ENCODE measurements around the gene SGCA.

SGCA gene

DNA sequence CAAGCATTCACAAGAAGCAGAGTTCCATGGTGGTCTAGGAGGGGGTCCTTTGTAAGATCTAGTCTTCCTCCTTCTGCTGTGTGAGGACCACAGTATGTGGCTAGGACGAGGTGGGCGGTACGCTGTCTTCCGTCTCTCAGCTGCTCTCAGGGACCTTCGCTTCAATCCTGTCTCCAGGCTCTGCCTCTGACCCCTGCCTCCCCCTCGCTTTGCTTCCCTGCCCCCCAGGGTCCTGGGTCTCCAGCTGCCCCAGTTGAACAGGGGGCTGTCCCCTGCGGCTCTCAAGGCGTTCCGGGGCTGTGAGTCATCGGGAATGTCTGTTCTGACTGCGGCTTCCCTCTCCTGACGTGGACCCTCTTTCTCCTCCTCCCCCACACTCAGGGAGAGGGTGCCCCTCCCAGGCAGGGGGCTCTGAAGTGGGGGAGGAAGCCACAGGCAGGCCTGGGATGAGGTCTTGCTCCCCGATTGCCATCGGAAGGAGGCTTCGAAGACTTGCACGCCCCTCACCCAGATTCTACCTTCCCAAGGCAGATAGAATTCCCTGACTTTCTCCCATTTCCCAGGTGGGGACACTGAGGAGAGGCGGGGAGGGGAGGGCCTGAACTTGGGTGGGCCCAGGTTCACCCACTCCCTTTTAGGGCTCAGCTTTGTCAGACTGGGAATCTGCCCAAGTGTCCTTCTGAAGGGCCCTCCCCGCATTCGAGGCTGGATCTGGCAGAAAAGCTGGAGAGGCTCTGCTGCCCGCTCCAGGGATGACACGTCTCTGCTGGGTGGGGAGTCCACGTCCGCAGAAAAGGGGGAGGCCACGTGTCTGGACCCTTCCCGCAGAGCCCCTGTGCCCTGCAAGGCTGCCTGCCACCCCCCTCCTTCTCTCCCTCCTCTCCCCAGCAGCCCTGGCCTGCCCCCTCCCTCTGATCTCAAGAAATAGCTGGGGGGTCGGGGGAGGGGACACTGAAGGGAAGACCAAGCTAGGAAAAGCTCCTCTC is 44.7 kb downstream of the SGCA start:
- no peak for DNase-seq

DNA sequence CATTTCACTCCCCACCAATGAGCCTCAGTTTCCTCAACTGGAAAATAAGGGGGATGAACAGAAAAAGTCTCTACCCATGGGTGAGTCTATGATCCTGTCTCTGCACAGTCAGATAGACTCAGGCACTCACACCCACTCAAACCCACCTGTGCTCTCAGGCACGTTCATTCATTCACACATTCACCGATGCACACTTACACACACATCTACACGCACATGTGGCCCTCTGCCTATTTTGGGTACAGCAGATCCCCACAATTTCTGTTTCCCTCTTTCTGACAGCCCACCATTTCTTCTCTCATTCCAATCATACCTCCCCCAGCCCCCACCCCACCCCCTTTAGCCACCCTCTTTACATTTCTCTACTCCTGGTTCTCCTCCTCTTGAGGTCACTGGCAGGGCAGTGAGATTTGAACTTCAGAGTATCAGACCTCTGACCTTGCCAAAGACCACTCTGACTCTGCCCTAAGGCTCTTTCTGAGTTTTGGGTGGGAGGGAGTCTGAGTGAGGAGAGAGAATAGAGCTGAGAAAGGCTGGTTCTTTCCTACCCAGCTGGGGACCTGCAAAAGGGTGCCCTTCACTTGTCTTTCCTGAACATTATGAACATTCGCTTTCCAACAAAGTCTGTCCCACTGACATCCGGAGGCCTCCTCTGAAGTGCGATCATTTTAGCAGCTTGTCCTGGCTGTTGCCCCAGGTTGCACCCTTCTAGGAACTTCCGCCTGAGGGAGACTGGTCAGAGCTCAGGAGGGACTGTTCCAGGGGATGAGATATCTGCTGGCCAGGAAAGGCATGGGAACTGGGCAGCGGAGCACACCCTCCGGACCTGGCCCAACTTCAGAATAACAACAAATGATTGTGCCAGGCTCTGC is 45.7 kb downstream of the SGCA start:
- no peak for DNase-seq

DNA sequence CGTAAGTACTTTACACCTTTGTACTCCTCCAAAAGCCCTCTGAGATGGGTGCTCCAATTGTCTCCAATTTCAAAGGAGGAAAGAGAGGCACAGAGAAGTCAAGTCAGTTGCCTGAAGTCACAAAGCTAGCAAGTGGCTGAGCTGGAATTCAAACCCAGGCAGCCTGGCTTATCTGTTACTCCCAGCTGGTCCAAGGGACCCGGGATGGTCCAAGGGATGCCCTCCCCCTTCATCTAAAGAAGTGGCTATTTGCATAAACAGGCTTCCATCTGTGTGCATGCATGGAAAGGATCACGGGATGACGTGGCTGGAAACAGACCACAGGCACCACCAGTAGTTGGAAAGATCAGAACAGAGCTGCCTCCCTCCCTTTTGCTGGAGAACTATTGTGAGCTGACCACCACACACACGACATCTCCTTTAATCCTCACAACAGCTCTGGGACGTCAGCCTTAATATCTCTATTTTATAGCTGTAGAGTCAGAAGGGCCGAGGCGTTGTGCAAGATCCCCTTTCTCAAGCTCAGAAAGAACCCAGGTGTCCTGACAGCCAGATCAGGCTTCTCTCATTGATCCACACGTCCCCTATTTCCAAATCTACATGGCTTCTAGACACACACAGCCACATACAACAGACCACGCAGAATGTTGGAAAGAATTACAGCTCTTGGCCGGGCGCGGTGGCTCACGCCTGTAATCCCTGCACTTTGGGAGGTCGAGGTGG is 46.5 kb downstream of the SGCA start:
- DNase-seq, result no peak

DNA sequence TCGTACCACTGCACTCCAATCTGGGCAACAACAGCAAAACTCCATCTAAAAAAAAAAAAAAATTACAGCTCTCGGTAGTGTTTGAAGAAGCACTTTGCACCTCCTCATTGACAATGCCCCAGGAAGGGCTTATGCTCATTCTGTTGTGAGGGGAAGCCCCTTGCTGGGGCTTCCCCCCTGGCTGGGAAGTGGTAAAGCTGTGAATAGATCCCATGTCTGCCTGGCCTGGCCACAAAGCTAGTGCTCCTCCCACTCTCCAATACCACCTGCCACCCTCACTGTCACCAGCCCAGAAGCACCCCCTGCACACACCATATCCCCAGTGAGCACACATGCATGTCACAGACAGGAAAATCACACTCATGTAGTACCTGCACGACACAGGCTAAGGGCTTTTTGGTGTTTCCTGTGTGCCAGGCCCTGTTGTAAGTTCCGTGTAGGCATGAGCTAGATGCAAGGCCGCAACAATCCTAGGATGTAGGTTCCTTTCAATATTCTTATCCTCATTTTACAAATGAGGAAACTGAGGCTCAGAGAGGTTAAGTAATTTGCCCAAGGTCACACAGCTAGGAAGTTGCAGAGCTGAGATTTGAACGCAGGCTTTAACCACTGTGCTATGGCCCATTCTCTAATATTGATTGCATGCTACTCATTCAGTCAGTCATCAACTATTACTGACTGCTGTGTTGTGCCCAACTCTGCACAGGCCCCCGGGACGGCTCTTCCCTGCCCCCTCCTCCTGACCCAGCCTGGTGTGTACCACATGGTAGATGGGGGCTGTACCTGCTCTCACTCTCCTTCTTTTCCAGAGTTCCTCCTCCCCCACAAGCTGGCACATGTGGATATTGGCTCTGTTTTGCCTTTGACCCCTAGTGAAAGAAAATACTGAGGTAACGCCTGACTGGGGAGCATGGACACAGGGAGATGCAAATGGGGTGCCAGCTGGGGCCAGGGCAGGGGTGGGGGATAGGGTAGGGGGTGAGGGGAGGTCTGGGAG is 47.5 kb downstream of the SGCA start:
- no peak for DNase-seq

DNA sequence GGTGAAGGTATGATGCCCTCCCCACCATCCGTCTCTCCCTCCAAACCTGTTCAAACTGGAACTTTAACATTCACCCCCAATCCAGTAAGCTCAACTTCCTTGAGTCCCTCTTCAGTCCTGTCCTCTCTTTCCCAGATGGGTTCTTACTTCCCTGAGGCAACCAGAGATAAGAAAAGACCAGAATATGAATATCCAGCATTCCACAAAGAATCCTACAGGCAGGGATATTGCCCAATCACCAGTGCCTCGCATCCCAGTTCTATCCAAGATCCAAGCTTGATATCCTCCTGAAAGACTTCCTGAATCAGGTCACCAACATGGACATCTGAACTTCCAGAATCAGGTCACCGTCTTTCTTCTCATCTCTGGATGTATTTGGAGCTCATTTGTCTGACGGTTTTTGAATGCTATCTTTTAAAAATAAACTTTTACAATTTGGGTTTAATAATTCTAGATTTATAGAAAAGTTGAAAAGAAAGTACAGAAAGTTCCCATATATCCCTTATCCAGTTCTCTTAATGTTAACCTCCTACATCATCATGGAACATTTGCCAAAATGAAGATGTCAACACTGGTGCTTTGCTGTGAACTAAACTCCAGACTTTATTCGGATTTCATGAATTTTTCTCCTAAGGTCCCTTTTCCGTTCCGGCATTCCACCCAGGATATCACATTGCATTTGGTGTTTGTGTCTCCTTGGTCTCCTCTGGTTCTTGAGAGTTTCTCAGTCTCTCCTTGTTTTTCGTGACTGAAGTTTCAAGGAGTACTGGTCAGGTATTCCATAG is 49.4 kb downstream of the SGCA start:
- DNase-seq, result no peak

DNA sequence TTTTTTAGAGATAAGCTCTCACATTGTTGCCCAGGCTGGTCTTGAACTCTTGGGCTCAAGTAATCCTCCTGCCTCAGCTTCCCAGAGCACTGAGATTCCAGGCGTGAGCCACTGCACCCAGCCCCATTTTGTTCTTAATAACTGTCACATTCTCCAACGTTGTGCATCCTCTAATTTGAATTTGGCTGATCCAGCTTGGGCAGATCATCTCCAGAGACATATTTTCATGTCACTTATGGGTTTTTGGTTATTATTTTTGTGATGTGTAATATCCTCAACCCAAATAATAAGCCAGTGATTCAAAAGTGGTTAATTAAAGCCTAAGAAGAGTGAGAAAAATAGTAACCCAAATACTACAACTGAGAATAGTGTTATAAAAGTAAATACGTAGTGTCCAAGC is 51.8 kb downstream of the SGCA start:
- DNase-seq, result no peak

DNA sequence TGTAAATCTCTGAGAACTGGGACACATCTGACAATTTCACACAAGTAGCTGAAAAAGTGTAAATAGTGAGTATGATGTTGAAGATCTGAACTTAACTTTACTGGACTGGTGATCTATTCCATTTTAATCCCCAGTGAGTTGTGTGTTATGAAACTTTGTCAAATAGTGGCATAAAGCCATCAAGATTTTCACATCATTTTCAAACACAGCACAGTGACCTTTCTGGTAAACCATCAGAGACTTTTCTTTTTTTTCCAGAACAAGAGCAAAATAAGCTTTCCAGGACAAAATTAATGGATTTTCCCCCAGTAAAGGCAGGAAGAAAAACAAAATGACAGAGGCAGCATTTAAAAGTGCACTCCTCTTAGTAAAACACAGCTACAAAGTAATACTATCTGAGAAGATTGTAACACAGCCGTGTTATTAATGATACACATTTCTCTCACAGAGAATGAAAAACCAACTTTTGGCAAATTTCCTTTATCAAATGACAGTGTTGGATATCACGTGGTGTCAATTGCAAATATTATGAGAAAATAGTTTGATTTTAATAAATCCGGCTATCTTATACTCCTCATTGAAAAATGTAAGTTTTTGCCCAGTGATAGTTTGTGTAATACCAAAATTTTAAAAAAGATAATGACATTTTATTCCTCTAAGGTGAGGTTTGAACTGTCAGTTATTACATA is 52.4 kb downstream of the SGCA start:
- DNase-seq, result no peak

DNA sequence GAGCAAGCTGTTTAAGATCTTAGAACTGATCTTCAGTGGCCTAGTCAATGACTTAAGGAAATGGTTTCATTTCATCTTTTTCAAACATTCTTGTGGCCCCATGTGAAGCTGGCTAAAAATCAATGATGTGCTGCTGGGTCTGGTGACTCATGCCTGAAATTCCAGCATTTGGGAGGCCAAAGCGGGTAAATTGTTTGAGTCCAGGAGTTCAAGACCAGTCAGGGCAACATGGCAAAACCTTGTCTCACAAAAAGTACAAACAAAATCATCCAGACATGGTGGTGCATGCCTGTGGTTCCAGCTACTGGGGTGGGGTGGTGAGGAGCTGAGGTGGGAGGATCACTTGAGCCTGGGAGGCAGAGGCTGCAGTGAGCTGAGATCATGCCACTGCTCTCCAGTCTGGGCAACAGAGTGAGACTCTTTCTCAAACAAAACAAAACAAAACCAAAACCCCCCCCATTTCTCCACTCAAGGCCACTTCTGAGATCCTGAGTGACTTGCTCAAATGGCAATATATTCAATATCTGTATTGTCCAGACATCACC is 53.0 kb downstream of the SGCA start:
- no peak for DNase-seq

DNA sequence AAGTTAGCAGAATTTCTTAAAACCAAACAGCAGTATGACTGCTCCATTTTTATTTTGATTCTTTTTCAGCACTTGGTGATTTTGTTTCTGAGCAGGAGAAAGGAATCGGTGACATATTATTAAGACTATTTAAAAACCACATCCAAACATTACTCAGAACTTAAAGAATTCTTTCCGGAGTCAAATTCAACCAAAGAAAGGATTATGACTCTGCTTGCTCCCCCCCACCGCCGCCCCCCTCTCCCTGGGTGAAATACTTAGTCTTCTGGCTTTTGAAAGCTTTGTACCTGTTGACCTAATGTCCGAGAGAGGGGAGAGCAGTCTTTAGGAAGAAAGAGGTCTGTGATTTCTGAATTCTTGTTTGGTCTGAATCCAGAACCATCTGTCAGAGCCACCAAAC is 53.5 kb downstream of the SGCA start:
- no peak for DNase-seq

DNA sequence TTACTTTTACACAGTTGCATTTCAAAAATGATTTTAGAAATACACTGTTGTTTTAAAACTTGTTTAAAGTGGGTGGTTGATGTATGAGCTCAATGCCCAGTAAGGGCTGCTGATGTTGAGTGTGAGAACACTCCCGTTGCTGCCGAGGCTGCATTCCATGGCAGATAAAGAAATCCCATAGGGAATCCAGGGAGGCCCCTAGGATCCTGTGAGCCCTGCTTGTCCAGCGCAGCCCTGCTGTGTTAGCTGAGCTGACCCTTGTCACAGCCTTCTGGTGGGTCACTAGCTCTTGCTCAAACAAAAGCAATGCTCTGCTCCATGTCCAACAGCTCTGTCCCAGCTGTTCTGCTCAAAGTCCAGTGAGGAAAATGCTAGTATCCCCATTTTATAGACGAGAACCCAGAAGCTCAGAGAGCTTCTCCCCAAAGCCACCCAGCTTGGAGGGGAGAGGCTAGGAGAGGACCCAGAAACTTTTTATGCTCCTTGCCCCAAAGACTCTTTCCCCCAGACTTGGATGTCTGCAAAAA is 54.2 kb downstream of the SGCA start:
- no peak for DNase-seq

DNA sequence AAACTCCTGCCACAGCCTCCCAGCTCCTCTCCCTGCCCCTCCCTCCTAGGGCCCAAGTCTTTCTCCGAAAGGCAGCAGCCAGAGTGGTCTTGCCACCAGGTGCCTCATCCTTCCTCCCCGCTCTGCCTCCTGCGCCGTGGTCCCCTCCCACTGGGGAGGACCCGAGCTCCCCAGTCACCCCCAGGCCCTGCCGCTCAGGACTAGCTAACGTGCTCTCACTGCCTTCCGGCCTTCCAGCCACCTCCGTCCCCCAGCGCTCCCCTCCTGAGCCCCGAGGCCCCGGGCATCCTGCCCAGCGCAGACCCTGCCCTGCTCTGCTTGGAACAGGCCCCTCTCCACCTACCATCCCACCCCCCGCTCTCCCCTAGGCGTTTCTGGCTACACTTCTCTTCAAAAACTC is 55.0 kb downstream of the SGCA start:
- DNase-seq, result no peak

DNA sequence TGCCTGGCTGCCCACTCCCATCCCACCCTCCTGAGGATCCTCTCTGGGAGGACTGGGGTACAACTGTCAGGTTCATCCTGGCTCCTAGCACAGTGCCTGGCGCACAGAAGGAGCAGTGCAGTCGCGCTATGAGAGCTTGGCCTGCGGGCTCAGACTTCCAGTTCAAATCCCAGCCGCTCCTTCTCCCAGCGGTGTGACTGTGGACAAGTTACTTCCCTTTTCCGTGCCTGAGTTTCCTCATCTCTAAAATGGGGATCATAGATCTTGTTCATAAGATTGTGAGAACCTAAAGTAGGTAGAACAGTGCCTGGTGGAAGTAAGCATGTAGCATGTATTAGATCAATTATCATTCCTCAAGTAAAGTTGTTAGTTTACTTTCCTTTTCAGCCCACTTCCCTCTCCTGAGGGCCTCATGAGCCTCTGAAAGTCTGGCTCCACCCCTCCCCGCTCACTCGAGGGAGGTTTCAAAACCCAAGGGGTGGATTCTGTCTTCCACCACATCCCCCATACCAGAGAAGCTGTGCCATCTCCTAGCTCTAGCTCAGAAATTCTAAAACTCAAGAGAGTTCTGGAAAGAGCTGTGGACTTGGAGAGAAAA is 55.6 kb downstream of the SGCA start:
- no peak for DNase-seq

DNA sequence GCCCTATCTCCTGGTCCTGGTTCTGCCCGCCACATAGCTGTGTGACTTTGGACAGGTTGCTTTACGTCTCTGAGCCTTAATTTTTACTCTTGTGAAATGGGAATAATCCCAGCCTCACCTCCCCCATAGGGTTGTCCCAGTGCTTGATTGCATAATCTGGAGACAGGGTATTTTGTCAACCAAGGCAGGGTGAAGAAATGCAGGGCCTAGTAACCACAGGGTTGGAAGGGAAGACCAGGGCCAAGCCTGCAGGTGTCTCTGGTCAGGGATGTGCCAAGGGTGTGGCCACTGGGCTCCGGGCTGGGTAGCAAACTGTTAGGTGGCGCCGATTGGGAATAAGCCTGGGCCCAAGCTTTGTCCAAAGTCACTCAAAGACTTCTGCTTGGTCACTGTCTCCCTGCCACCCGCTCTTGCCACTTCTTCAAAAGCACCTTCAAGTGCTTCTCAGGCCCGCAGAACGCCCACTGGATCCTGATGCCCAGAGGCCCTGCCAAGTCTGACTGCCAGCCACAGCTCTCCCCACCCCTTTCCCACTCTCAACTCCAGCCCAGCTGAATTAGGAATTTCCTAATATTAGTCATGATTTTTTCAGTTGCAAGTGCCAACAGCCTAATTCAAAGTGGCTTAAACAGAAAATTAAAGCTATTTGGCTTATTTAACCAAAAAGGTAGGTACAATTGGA is 56.2 kb downstream of the SGCA start:
- DNase-seq, result no peak

DNA sequence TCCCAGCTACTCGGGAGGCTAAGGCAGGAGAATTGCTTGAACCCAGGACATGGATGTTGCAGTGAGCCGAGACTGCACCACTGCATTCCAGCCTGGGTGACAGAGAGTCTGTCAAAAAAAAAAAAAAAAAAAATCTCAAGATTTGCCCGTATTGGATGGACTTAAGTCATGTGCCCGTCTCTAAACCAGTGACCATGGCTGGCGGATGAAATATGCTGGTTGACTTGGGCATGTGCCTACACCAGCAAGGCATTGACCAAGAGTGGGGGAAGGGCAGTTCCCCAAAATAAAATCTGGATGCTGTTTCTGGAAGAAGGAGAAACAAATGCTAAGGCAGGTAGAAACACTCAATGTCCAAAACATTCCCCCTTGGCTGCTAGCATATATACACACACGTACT is 57.1 kb downstream of the SGCA start:
- DNase-seq, result no peak

Measured in stimulated activated CD4-positive, alpha-beta T cell treated with anti-CD3 and anti-CD28 coated beads, Interleukin-12 subunit alpha, Interleukin-12 subunit beta, amount 100 ng/mL, for 4 hours (primary cell).